Measurements from ENCODE around the gene SCLT1. TPM values are rescaled to one million over a fixed set of nuclear protein-coding genes. Genes with fewer than 3 reads are reported as not detected.

Gene SCLT1
- total and polyA plus RNA-seq, 2 of the 4 experiments (the other 2 are of a cell fraction): 4.9 to 7.7 TPM

- peaks cover 2% of the 10 kb centered on the region; the same call in 1 of the 2 replicates for H3K36me3 ChIP-seq (ENCODE audit: control insufficient read depth, insufficient read depth, low read length)
- TF ChIP-seq MXI1 (IDR thresholded peaks at IDR 0.05; ENCODE audit: borderline replicate concordance, low read depth, low read length) (no peak), NFE2L2 (IDR thresholded peaks at IDR 0.05; ENCODE audit: low read depth, low read length) (no peak), RAD21 (IDR thresholded peaks at IDR 0.05; ENCODE audit: low read length) (no peak), POLR2A (IDR thresholded peaks at IDR 0.05; ENCODE audit: low read depth, low read length) (no peak), SMC3 (IDR thresholded peaks at IDR 0.05; ENCODE audit: low read depth, low read length) (no peak), BHLHE40 (IDR thresholded peaks at IDR 0.05; ENCODE audit: low read depth, low read length) (no peak), ELK1 (IDR thresholded peaks at IDR 0.05; ENCODE audit: borderline replicate concordance, low read depth, low read length) (no peak), RCOR1 (IDR thresholded peaks at IDR 0.05; ENCODE audit: insufficient replicate concordance, low read length) (no peak), CHD1 (IDR thresholded peaks at IDR 0.05; ENCODE audit: low read depth, low read length) (no peak), FOS (IDR thresholded peaks at IDR 0.05; ENCODE audit: low read depth, low read length) (no peak), CEBPB (IDR thresholded peaks at IDR 0.05; ENCODE audit: low read depth, low read length) (no peak), RFX5 (IDR thresholded peaks at IDR 0.05; ENCODE audit: low read depth, low read length) (no peak)
- no peak overlapping the region for H3K4ac ChIP-seq (ENCODE audit: low read depth, low read length)
- H3K9me3 ChIP-seq (ENCODE audit: control insufficient read depth, insufficient read depth, low read length): no peaks in the 10 kb centered on the region
- no peak overlapping the region; the same call in 1 of the 2 replicates for H3K18ac ChIP-seq (ENCODE audit: low read depth, low read length)
- H3K4me3 ChIP-seq (ENCODE audit: insufficient read depth, low read depth, low read length): no peak overlapping the region
- no peak overlapping the region for H2BK120ac ChIP-seq (ENCODE audit: low read depth, low read length)
- no peak overlapping the region for H3K4me2 ChIP-seq (ENCODE audit: low read depth, low read length)
- intact Hi-C loops (cut with micrococcal nuclease): loop anchor here (10.0 kb wide), 1 partner anchor 465 kb away; no protein-coding TSS in a partner anchor
- no peak overlapping the region for H2AFZ ChIP-seq (replicated peaks; ENCODE audit: low read length, poor library complexity)
- no peak overlapping the region for H4K8ac ChIP-seq (ENCODE audit: low read depth in 2 of 2, low read length in 2 of 2)
- H4K5ac ChIP-seq (ENCODE audit: low read depth, low read length): no peak overlapping the region
- no peaks in the 10 kb centered on the region for H3K79me1 ChIP-seq (ENCODE audit: low read depth in 1 of 2, low read length in 2 of 2)
- no peak overlapping the region for H2BK5ac ChIP-seq (ENCODE audit: low read depth, low read length, poor library complexity, severe bottlenecking)
- no TSS peak for BruUV-seq (replicated peaks)
- peaks cover 3% of the 10 kb centered on the region; the same call in 1 of the 2 replicates for H3K4me1 ChIP-seq (ENCODE audit: control insufficient read depth, insufficient read depth, low read length)
- H3K14ac ChIP-seq (replicated peaks; ENCODE audit: low read depth, low read length): no peak overlapping the region
- no peak for ATAC-seq (ENCODE audit: low read depth)
- H2BK20ac ChIP-seq (ENCODE audit: low read depth, low read length): no peak overlapping the region
- DNase-seq: no peak
- in situ Hi-C loops (cut with MboI; ENCODE audit: low sequenced_read_pairs): loop anchor here (10.0 kb wide), 1 partner anchor 215 kb away; the partner anchor contains the start of genes C4orf33 and SCLT1
- no peaks in the 10 kb centered on the region for H4K20me1 ChIP-seq (ENCODE audit: insufficient read depth, low read length)
- CTCF ChIA-PET: no interaction called here
- no peak overlapping the region for H3K23ac ChIP-seq (ENCODE audit: low read depth, low read length)
- no peak overlapping the region for H3K56ac ChIP-seq (ENCODE audit: extremely low read depth, insufficient read depth, low read length)
- no peak overlapping the region for H4K91ac ChIP-seq (ENCODE audit: insufficient read depth, low read depth, low read length)
- H3K27ac ChIP-seq (ENCODE audit: insufficient read depth, low read length): no peak overlapping the region
- H3K9ac ChIP-seq (ENCODE audit: low read depth, low read length): no peak overlapping the region
- 50% methylated on average over 1 of the region's 2 CpGs; no CpG with 5 or more reads in 1 of the 2 experiments for WGBS, 2 experiments (ENCODE audit: extremely low coverage in 2 of 2, insufficient read length in 1 of 2)
- POLR2A ChIA-PET (ENCODE audit: unreplicated experiment): no interaction called here
- H2BK15ac ChIP-seq (ENCODE audit: low read depth, low read length): no peak overlapping the region
- H3K27me3 ChIP-seq (ENCODE audit: control insufficient read depth, insufficient read depth, low read length): no peaks in the 10 kb centered on the region
- H2AK9ac ChIP-seq (replicated peaks; ENCODE audit: low read depth, low read length, poor library complexity): no peak overlapping the region
- dilution Hi-C loops (cut with HindIII; ENCODE audit: low sequenced_read_pairs, unreplicated experiment): no loop called here
- no peak overlapping the region for H2AK5ac ChIP-seq (ENCODE audit: low read depth, low read length)
- peaks cover 2% of the 10 kb centered on the region; the same call in 1 of the 2 replicates for H3K9me1 ChIP-seq (ENCODE audit: insufficient read depth, low read length)
Observed at GRCh38 chr4:128879971-128880370, 213.4 kb downstream of the SCLT1 start.
